Measurements from ENCODE around the gene COX17.

GRCh38 chr3:119723022-119723421, 45.8 kb upstream of the COX17 start:
- TF ChIP-seq CTCF (IDR thresholded peaks at IDR 0.05) (no peak), POLR2A (IDR thresholded peaks at IDR 0.05) (no peak), POLR2AphosphoS5 (IDR thresholded peaks at IDR 0.05) (no peak)

Measured in gastroesophageal sphincter (tissue), 3 donors.